ENCODE results near the gene TNK1. TPM values are rescaled to one million over a fixed set of nuclear protein-coding genes. Genes with fewer than 3 reads are reported as not detected.

The TNK1 gene
- total RNA-seq, 4 donors from 2014 or later: 0.95 to 13.5 (median 5.2) TPM

DNA sequence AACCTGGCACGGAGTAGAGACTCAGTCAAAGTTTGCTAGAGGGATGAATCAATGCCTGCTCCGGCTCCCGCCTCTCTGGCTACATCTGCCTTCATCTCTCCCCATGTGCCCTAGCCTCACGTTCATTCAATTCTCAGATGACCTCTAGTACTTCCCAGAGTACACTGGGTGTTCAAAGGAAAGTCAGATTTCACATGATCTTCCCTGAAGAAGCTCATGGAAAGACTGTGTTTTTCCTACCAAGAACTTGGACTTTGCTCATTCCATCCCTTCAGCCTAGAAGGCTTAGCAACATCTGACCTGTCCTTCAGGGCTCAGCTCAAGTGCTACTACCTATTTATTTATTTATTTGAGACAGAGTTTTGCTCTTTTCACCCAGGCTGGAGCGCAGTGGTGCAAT lies 11.1 kb upstream of the TNK1 start:
- ATAC-seq (ENCODE audit: low FRiP score): no peak
- TF ChIP-seq, protein P1, sequence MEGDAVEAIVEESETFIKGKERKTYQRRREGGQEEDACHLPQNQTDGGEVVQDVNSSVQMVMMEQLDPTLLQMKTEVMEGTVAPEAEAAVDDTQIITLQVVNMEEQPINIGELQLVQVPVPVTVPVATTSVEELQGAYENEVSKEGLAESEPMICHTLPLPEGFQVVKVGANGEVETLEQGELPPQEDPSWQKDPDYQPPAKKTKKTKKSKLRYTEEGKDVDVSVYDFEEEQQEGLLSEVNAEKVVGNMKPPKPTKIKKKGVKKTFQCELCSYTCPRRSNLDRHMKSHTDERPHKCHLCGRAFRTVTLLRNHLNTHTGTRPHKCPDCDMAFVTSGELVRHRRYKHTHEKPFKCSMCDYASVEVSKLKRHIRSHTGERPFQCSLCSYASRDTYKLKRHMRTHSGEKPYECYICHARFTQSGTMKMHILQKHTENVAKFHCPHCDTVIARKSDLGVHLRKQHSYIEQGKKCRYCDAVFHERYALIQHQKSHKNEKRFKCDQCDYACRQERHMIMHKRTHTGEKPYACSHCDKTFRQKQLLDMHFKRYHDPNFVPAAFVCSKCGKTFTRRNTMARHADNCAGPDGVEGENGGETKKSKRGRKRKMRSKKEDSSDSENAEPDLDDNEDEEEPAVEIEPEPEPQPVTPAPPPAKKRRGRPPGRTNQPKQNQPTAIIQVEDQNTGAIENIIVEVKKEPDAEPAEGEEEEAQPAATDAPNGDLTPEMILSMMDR (IDR thresholded peaks at IDR 0.05): no peak
- DNase-seq (ENCODE audit: low spot score): no peak

DNA sequence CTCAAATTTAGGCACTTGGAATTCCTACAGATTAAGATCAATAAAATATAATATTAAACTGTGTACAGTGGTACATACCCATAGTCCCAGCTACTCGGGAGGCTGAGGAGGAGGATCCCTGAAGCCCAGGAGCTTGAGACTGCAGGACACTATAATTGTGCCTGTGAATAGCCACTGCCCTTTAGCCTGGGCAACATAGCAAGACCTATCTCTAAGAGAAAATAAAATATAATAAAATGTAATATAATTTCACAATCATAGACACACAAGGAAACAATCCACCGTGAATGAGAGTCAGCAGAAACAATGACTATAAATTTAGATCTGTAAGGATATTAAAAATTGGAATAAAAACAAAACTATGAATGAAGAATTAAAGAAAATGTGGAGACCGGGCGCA lies 10.0 kb upstream of the TNK1 start:
- TF ChIP-seq, protein P1 (IDR thresholded peaks at IDR 0.05): no peak
- DNase-seq (ENCODE audit: low spot score) (no peak), ATAC-seq (ENCODE audit: low FRiP score) (no peak)

DNA sequence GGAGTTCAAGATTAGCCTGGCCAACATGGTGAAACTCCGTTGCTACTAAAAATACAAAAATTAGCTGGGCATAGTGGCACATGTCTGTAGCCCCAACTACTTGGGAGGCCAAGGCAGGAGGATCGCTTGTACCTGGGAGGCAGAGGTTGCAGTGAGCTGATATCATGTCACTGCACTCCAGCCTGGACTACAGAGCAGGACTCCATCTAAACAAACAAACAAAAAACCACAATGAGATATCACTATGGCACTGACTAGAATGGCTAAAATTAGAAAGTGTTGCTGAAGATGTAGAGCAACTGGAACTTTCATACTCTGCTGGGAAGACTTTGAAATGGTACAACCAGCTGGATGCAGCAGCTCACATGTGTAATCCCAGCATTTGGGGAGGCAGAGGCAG lies 6.5 kb upstream of the TNK1 start:
- TF ChIP-seq, protein P1 (IDR thresholded peaks at IDR 0.05): no peak
- no peak for DNase-seq (ENCODE audit: low spot score)
- ATAC-seq (ENCODE audit: low FRiP score): no peak

DNA sequence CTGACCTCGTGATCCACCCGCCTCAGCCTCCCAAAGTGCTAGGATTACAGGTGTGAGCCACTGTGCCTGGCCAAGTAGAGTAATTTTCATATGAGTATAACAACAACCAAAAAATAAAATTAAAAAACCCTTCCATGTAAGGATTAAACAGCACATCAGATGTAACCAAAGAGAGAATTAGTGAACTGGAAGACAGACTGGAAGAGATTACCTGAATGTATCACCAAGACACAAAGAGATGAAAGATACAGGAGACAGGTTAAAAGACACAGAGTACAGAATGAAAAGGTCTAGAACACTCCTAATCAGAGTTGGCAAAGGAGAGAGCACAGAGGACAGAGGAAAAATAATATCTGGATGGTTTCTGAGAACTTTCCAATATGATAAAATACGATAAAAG lies 1.8 kb upstream of the TNK1 start:
- no peak for ATAC-seq (ENCODE audit: low FRiP score)
- no peak for DNase-seq (ENCODE audit: low spot score)
- TF ChIP-seq, protein P1 (IDR thresholded peaks at IDR 0.05): no peak

DNA sequence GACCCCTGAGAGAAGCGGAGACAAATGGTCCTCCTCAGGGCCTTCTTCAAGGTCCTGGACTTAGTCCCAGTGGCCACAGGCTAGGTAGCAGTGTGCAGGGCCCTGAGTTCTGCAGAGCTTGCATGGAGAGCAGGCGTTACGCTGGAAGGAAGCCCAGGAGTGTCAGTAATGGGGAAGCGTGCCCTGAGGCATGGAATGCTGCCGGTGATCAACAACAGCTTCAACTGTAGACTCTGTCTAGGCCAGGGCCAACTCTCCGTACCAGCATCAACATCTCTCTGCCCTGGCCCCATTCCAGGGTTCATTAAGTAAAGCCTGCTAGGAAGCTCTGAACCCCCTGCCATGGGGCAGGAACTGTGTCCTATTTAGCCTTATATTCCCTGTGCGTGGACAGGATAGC lies 568 bp upstream of the TNK1 start:
- TF ChIP-seq, protein P1 (IDR thresholded peaks at IDR 0.05): no peak
- DNase-seq (ENCODE audit: low spot score) (no peak), ATAC-seq (ENCODE audit: low FRiP score) (peak; percentile 57)

DNA sequence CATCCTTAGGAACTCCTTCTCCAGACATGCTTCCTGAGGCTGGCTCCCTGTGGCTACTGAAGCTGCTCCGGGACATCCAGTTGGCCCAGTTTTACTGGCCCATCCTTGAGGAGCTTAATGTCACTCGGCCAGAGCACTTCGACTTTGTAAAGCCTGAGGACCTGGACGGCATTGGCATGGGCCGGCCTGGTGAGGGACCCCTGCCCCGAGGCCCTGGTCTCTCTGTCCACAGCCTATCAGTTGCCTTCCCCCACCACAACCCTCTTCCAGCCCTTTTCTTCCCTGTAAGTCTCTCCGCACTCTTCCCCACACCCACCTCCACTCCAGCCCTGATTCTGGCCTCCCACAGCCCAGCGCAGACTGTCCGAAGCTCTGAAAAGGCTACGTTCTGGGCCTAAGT lies 2.0 kb downstream of the TNK1 start:
- DNase-seq (ENCODE audit: low spot score) (no peak), ATAC-seq (ENCODE audit: low FRiP score) (no peak)
- TF ChIP-seq, protein P1 (IDR thresholded peaks at IDR 0.05): no peak

DNA sequence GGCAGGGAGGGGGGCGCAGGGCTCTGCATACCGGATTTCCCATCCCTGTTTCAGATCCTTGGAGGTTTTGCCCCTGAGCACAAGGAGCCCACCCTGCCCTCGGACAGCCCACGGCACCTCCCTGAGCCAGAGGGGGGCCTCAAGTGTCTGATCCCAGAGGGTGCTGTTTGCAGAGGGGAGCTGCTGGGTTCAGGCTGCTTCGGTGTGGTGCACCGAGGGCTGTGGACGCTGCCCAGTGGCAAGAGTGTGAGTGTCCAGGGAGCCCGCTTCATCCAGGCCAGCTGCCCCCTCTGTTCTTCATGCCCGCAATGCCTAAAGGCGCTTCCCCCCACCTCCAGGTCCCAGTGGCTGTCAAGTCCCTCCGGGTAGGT lies 2.5 kb downstream of the TNK1 start:
- TF ChIP-seq, protein P1 (IDR thresholded peaks at IDR 0.05): no peak
- DNase-seq (ENCODE audit: low spot score) (no peak), ATAC-seq (ENCODE audit: low FRiP score) (no peak)

All from omental fat pad (tissue), 4 donors.